Measurements from ENCODE around the gene GULP1.
"Not testable (repeated sequence)": the region's sequence is repeated elsewhere in the genome, so short reads cannot be mapped to it uniquely, and the experiment has no call there.

Gene GULP1

GRCh38 chr2:188291617-188292347, at the start of gene GULP1:
Gene GULP1 (plus strand): TSS chr2:188291874. CDS start chr2:188477703, 185,829 bp downstream.
- DNase-seq (ENCODE audit: low read depth in 2 of 2), result no peak

GRCh38 chr2:188243381-188243780, 48.3 kb upstream of the GULP1 start:
- no peak for DNase-seq (ENCODE audit: low read depth in 2 of 2)

- DNase-seq (ENCODE audit: low read depth in 2 of 2), result no peak
These were observed 47.3 kb upstream of the GULP1 start for GRCh38 chr2:188244383-188244782.

- DNase-seq (ENCODE audit: low read depth in 2 of 2), result no peak
These were observed 46.4 kb upstream of the GULP1 start for GRCh38 chr2:188245230-188245629.

- DNase-seq (ENCODE audit: low read depth in 2 of 2), result no peak
These were observed 43.2 kb upstream of the GULP1 start for GRCh38 chr2:188248513-188248912.

GRCh38 chr2:188251034-188251433, 40.6 kb upstream of the GULP1 start:
- DNase-seq (ENCODE audit: low read depth in 2 of 2), result no peak

GRCh38 chr2:188256420-188256819, 35.3 kb upstream of the GULP1 start:
- DNase-seq (ENCODE audit: low read depth in 2 of 2), result no peak

- no peak for DNase-seq (ENCODE audit: low read depth in 2 of 2)
These were observed 26.4 kb upstream of the GULP1 start for GRCh38 chr2:188265315-188265714.

- no peak for DNase-seq (ENCODE audit: low read depth in 2 of 2)
These were observed 23.9 kb upstream of the GULP1 start for GRCh38 chr2:188267776-188268175.

- no peak for DNase-seq (ENCODE audit: low read depth in 2 of 2)
These were observed 22.7 kb upstream of the GULP1 start for GRCh38 chr2:188269004-188269403.

- DNase-seq (ENCODE audit: low read depth in 2 of 2), result no peak
These were observed 19.6 kb upstream of the GULP1 start for GRCh38 chr2:188272121-188272520.

- DNase-seq (ENCODE audit: low read depth in 2 of 2), result no peak
These were observed 17.4 kb upstream of the GULP1 start for GRCh38 chr2:188274274-188274673.

- no peak for DNase-seq (ENCODE audit: low read depth in 2 of 2)
These were observed 15.4 kb upstream of the GULP1 start for GRCh38 chr2:188276255-188276654.

- DNase-seq (ENCODE audit: low read depth in 2 of 2), result no peak
These were observed 13.9 kb upstream of the GULP1 start for GRCh38 chr2:188277786-188278185.

- DNase-seq (ENCODE audit: low read depth in 2 of 2), result no peak
These were observed 13.1 kb upstream of the GULP1 start for GRCh38 chr2:188278388-188279092.

- DNase-seq (ENCODE audit: low read depth in 2 of 2), result no peak
These were observed 12.6 kb upstream of the GULP1 start for GRCh38 chr2:188279093-188279445.

- no peak for DNase-seq (ENCODE audit: low read depth in 2 of 2)
These were observed 10.9 kb upstream of the GULP1 start for GRCh38 chr2:188280811-188281222.

GRCh38 chr2:188282907-188283306, 8.8 kb upstream of the GULP1 start:
- no peak for DNase-seq (ENCODE audit: low read depth in 2 of 2)

- not testable (repeated sequence) for DNase-seq (ENCODE audit: low read depth in 2 of 2)
These were observed 7.4 kb upstream of the GULP1 start for GRCh38 chr2:188284251-188284650.

GRCh38 chr2:188285049-188285448, 6.6 kb upstream of the GULP1 start:
- no peak for DNase-seq (ENCODE audit: low read depth in 2 of 2)

- DNase-seq (ENCODE audit: low read depth in 2 of 2), result no peak
These were observed 5.9 kb upstream of the GULP1 start for GRCh38 chr2:188285774-188286173.

- no peak for DNase-seq (ENCODE audit: low read depth in 2 of 2)
These were observed 495 bp upstream of the GULP1 start for GRCh38 chr2:188291142-188291616.

Data from activated CD8-positive, alpha-beta memory T cell treated with anti-CD3 and anti-CD28 coated beads for 4 hours (primary cell).